HCT116 (cell line): ENCODE measurements around the gene CAV2. TPM values are rescaled to one million over a fixed set of nuclear protein-coding genes. Genes with fewer than 3 reads are reported as not detected.

Source experiments
- ATAC-seq: fragments of 200-7000 bp; cut with Tn5 transposase; 2 replicates; pipeline ENCODE4 v1.9.1; 2020; ENCODE audit warnings: mild to moderate bottlenecking, moderate library complexity
- BruUV-seq: library from RNA; stranded (reverse); fragments of 400-500 nt; replicated peaks from 2 replicates; lab custom pipeline; 2021; lab: Mats Ljungman, UMichigan
- CTCF ChIA-PET: fragments of 300-600 bp; sonication (Branson Sonifier 250); formaldehyde crosslinking; loops from one replicate; lab custom pipeline; 2021; ENCODE audit warnings: antibody characterized with exemption; lab: Charles Lee
- POLR2A ChIA-PET: fragments of 300-600, 350-600 bp; sonication (Branson Sonifier 250); formaldehyde crosslinking; loops from one replicate; lab custom pipeline; 2021; ENCODE audit warnings: antibody characterized with exemption; lab: Charles Lee
- RAD21 ChIA-PET, 2 experiments: fragments of 300-600 bp; sonication (Branson Sonifier 250); formaldehyde crosslinking; loops; one replicate each; lab custom pipeline; 2023; ENCODE audit warnings: low total read pairs in 2 of 2; ENCODE audit not compliant: uncharacterized antibody in 2 of 2, unreplicated experiment in 2 of 2, low non-redundant PET in 1 of 2; lab: Charles Lee
- DNase-seq: peaks from one replicate; pipeline ENCODE4 v3.0.0-alpha.2; 2010; ENCODE audit warnings: low read depth, low spot score
- H2AFZ ChIP-seq: fragments of 200-600 bp; shearing (Covaris generic), sonication (generic); 2 replicates; pipeline ENCODE4 v1.6.1; 2017; ENCODE audit warnings: low read depth, mixed run types, mixed read lengths, antibody characterized with exemption, low read length; ENCODE audit not compliant: poor library complexity, severe bottlenecking
- H3K27ac ChIP-seq: 2 replicates; pipeline ENCODE4 v1.5.1; 2012; ENCODE audit warnings: low read depth, low read length
- H3K27me3 ChIP-seq: fragments of 200-600 bp; sonication (generic); 2 replicates; pipeline ENCODE4 v1.6.1; 2016; ENCODE audit warnings: mixed run types, low read length, mixed read lengths; ENCODE audit not compliant: insufficient read depth
- H3K36me3 ChIP-seq, 2 experiments: fragments of 200-500 bp in 1 of 2; fragments of 200-600 bp in 1 of 2; sonication (Bioruptor generic) in 1 of 2; sonication (generic) in 1 of 2; 2 replicates each; pipeline versions ENCODE4 v1.5.1 to v1.6.1; 2014 to 2016; ENCODE audit warnings: low read length in 2 of 2, inconsistent platforms in 1 of 2, mixed read lengths in 1 of 2, mixed run types in 1 of 2; ENCODE audit not compliant: insufficient read depth in 2 of 2, control insufficient read depth in 1 of 2
- H3K4me1 ChIP-seq, 2 experiments: fragments of 200-600 bp in 1 of 2; sonication (generic) in 1 of 2; 2 replicates each; pipeline versions ENCODE4 v1.5.1 to v1.6.1; 2012 to 2017; ENCODE audit warnings: low read length in 2 of 2, inconsistent platforms in 1 of 2, mild to moderate bottlenecking in 1 of 2, mixed read lengths in 1 of 2, mixed run types in 1 of 2, moderate library complexity in 1 of 2; ENCODE audit not compliant: insufficient read depth in 2 of 2, control insufficient read depth in 1 of 2
- H3K4me2 ChIP-seq: fragments of 200-600 bp; sonication (generic); 2 replicates; pipeline ENCODE4 v1.6.1; 2017; ENCODE audit warnings: mixed run types, low read length, mixed read lengths
- H3K4me3 ChIP-seq, 2 experiments: fragments of 200-600 bp in 1 of 2; sonication (generic) in 1 of 2; replicated peaks in 1 of 2; 2 replicates each; pipeline ENCODE4 v1.5.1; 2011 to 2016; ENCODE audit warnings: low read length in 2 of 2, control low read depth in 1 of 2, low read depth in 1 of 2, mild to moderate bottlenecking in 1 of 2, mixed read lengths in 1 of 2, mixed run types in 1 of 2
- H3K79me2 ChIP-seq: fragments of 200-600 bp; sonication (generic); 2 replicates; pipeline ENCODE4 v1.6.1; 2017; ENCODE audit warnings: mild to moderate bottlenecking, mixed run types, low read length, moderate library complexity, mixed read lengths; ENCODE audit not compliant: insufficient read depth
- H3K9ac ChIP-seq: fragments of 200-600 bp; sonication (generic); 2 replicates; pipeline ENCODE4 v1.6.1; 2016; ENCODE audit warnings: low read length, mixed read lengths
- H3K9me2 ChIP-seq: fragments of 200-600 bp; sonication (generic), shearing (Covaris generic); 2 replicates; pipeline ENCODE4 v1.6.1; 2017; ENCODE audit warnings: mixed run types, mild to moderate bottlenecking, moderate library complexity; ENCODE audit not compliant: insufficient read depth
- H3K9me3 ChIP-seq, 2 experiments: fragments of 200-500 bp in 1 of 2; fragments of 200-600 bp in 1 of 2; sonication (Bioruptor generic) in 1 of 2; sonication (generic) in 1 of 2; 2 replicates each; pipeline ENCODE4 v1.6.1; 2014 to 2017; ENCODE audit warnings: low read length in 2 of 2, mixed read lengths in 2 of 2, inconsistent platforms in 1 of 2, low read depth in 1 of 2, mild to moderate bottlenecking in 1 of 2, mixed run types in 1 of 2, moderate library complexity in 1 of 2; ENCODE audit not compliant: control insufficient read depth in 1 of 2, insufficient read depth in 1 of 2
- H4K20me1 ChIP-seq: fragments of 200-600 bp; sonication (generic), shearing (Covaris generic); 2 replicates; pipeline ENCODE4 v1.6.1; 2017; ENCODE audit warnings: mixed run types, mild to moderate bottlenecking, moderate library complexity; ENCODE audit not compliant: insufficient read depth
- CBX3 ChIP-seq: IDR thresholded peaks from 2 replicates; pipeline ENCODE4 v1.6.1; 2012; ENCODE audit warnings: low read depth
- FOSL1 ChIP-seq: IDR thresholded peaks from 2 replicates; pipeline ENCODE4 v1.6.1; 2012; ENCODE audit warnings: low read depth
- POLR2AphosphoS5 ChIP-seq: IDR thresholded peaks from 2 replicates; pipeline ENCODE4 v1.6.1; 2011; ENCODE audit warnings: mild to moderate bottlenecking, low read depth, low read length, moderate library complexity
- SIN3A ChIP-seq: IDR thresholded peaks from 2 replicates; pipeline ENCODE4 v1.6.1; 2012; ENCODE audit warnings: low read depth
- SP1 ChIP-seq: IDR thresholded peaks from 2 replicates; pipeline ENCODE4 v1.6.1; 2012; ENCODE audit warnings: low read depth
- YY1 ChIP-seq: IDR thresholded peaks from 2 replicates; pipeline ENCODE4 v1.6.1; 2011; ENCODE audit warnings: low read length, low read depth, moderate library complexity, mild to moderate bottlenecking; ENCODE audit not compliant: insufficient replicate concordance; ENCODE audit errors: extremely low read depth
- ZNF274 ChIP-seq: fragments of 200-500 bp; sonication (Bioruptor generic); IDR thresholded peaks from 2 replicates; pipeline ENCODE4 v1.6.1; 2014; ENCODE audit warnings: mild to moderate bottlenecking, low read depth, low read length, inconsistent platforms
- intact Hi-C: fragments of 100-400 bp; cut with micrococcal nuclease; formaldehyde crosslinking; loops from 2 replicates; pipeline ENCODE4 v1.10.0; 2022
- total RNA-seq: library from RNA; stranded (reverse); gene quantifications from one replicate; pipeline ENCODE4 v1.2.1, GENCODE V29; 2021; ENCODE audit not compliant: unreplicated experiment
- TF ChIP-seq, protein P1 (sequence below): IDR thresholded peaks from 2 replicates; pipeline ENCODE4 v1.6.1; 2012; ENCODE audit warnings: low read depth
- TF ChIP-seq, protein P2 (sequence below): IDR thresholded peaks from 2 replicates; pipeline ENCODE4 v1.6.1; 2012

CAV2 gene
- total RNA-seq, 1 experiment from 2014 or later, result 157 TPM

DNA sequence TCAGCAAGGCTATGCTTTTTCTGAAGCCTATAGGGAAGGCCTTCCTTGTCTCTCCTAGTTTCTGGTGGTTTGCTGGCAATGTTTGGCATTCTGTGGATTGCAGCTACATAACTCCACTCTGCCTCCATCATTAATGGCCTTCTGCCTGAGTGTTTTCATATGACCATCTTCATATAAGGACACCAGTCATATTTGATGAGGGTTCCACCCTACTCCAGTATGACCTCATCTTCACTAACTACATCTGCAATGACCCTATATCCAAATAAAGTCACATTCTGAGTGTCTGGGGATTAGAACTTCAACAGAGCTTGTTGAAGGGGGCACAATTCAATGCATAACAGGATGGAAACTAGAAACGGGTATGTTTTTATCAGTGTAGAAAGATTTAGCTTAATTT lies 47.4 kb downstream of the CAV2 start (continued):
- TF ChIP-seq, protein P1, sequence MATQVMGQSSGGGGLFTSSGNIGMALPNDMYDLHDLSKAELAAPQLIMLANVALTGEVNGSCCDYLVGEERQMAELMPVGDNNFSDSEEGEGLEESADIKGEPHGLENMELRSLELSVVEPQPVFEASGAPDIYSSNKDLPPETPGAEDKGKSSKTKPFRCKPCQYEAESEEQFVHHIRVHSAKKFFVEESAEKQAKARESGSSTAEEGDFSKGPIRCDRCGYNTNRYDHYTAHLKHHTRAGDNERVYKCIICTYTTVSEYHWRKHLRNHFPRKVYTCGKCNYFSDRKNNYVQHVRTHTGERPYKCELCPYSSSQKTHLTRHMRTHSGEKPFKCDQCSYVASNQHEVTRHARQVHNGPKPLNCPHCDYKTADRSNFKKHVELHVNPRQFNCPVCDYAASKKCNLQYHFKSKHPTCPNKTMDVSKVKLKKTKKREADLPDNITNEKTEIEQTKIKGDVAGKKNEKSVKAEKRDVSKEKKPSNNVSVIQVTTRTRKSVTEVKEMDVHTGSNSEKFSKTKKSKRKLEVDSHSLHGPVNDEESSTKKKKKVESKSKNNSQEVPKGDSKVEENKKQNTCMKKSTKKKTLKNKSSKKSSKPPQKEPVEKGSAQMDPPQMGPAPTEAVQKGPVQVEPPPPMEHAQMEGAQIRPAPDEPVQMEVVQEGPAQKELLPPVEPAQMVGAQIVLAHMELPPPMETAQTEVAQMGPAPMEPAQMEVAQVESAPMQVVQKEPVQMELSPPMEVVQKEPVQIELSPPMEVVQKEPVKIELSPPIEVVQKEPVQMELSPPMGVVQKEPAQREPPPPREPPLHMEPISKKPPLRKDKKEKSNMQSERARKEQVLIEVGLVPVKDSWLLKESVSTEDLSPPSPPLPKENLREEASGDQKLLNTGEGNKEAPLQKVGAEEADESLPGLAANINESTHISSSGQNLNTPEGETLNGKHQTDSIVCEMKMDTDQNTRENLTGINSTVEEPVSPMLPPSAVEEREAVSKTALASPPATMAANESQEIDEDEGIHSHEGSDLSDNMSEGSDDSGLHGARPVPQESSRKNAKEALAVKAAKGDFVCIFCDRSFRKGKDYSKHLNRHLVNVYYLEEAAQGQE, result no peak
- TF ChIP-seq ZNF274, result no peak
- TF ChIP-seq FOSL1, result no peak
- TF ChIP-seq CBX3, result no peak
- TF ChIP-seq, protein P2, sequence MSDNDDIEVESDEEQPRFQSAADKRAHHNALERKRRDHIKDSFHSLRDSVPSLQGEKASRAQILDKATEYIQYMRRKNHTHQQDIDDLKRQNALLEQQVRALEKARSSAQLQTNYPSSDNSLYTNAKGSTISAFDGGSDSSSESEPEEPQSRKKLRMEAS, result no peak
- no peak for TF ChIP-seq SP1
- no peak for TF ChIP-seq SIN3A
- no peak for TF ChIP-seq YY1
- TF ChIP-seq POLR2AphosphoS5, result no peak

DNA sequence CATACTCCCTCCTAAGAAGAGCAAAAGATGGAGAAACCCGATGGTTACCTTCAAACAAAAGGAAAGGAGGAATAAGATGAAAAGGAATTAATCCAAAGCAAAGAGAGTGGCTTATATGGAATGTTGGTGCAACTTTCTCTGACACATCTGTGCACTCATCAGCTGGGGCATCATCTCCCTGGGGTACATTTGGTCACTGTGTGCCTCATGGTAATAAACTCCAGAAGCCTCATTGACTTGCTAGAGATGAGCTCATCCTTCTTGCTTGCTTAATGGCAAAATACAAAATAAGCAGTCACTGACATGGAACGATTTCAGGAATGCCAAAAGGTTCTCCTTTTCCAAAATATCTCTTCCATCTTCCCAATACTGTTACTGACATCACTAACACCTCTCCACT lies 47.8 kb downstream of the CAV2 start:
- RAD21 ChIA-PET, result no interaction called here
- peaks cover 10 to 88% of the 10 kb centered on the region in 2 experiments for H3K36me3 ChIP-seq
- no peak overlapping the region for H3K27ac ChIP-seq
- no peaks in the 10 kb centered on the region for H3K9me2 ChIP-seq
- no peaks in the 10 kb centered on the region for H3K4me1 ChIP-seq
- no peak for DNase-seq
- peaks cover 13% of the 10 kb centered on the region; the same call in 1 of the 2 replicates for H4K20me1 ChIP-seq
- no TSS peak for BruUV-seq
- no peaks in the 10 kb centered on the region for H3K9me3 ChIP-seq
- H3K27me3 ChIP-seq, result no peaks in the 10 kb centered on the region
- CTCF ChIA-PET, result no interaction called here
- no peak overlapping the region for H3K4me2 ChIP-seq
- H3K9ac ChIP-seq, result no peak overlapping the region
- no peak for TF ChIP-seq FOSL1
- no peak for TF ChIP-seq CBX3
- TF ChIP-seq YY1, result no peak
- peaks cover 98% of the 10 kb centered on the region for H3K79me2 ChIP-seq
- no peak for ATAC-seq
- H2AFZ ChIP-seq, result no peak overlapping the region
- H3K4me3 ChIP-seq, result no peak overlapping the region
- intact Hi-C loops, result no loop called here
- POLR2A ChIA-PET, result no interaction called here
